Hepatocyte (in vitro differentiated cells): ENCODE data around the gene DNAJC1. TPM values are rescaled to one million over a fixed set of nuclear protein-coding genes. Genes with fewer than 3 reads are reported as not detected.
A peak's percentile ranks its signal among the peaks of the same experiment; 100 is the strongest.

Source experiments
- DNase-seq: peaks from one replicate; pipeline ENCODE4 v3.0.0-alpha.2; 2016; ENCODE audit warnings: low spot score
- H2AFZ ChIP-seq: fragments of 200-600 bp; sonication (generic); 2 replicates; pipeline ENCODE4 v1.6.0; 2016; ENCODE audit warnings: antibody characterized with exemption, mild to moderate bottlenecking
- H3K27ac ChIP-seq: fragments of 200-600 bp; sonication (generic); 2 replicates; pipeline ENCODE4 v1.5.1; 2016; ENCODE audit warnings: mild to moderate bottlenecking
- H3K27me3 ChIP-seq: fragments of 200-600 bp; sonication (generic); 2 replicates; pipeline ENCODE4 v1.6.1; 2016
- H3K36me3 ChIP-seq: fragments of 200-600 bp; sonication (generic); replicated peaks from 2 replicates; pipeline ENCODE4 v1.5.1; 2016; ENCODE audit warnings: low read depth; ENCODE audit not compliant: insufficient read depth
- H3K4me1 ChIP-seq: fragments of 200-600 bp; sonication (generic); 2 replicates; pipeline ENCODE4 v1.5.1; 2016; ENCODE audit warnings: mild to moderate bottlenecking, moderate library complexity; ENCODE audit not compliant: insufficient read depth
- H3K4me2 ChIP-seq: fragments of 200-600 bp; sonication (generic); 2 replicates; pipeline ENCODE4 v1.6.0; 2016
- H3K4me3 ChIP-seq: fragments of 200-600 bp; sonication (generic); 2 replicates; pipeline ENCODE4 v1.5.1; 2016; ENCODE audit warnings: mild to moderate bottlenecking
- H3K79me2 ChIP-seq: fragments of 200-600 bp; sonication (generic); 2 replicates; pipeline ENCODE4 v1.6.0; 2017; ENCODE audit warnings: mild to moderate bottlenecking
- H3K9me2 ChIP-seq: fragments of 200-600 bp; sonication (generic); replicated peaks from 2 replicates; pipeline ENCODE4 v1.6.0; 2017; ENCODE audit warnings: mild to moderate bottlenecking; ENCODE audit not compliant: insufficient read depth
- H3K9me3 ChIP-seq: fragments of 200-600 bp; sonication (generic); 2 replicates; pipeline ENCODE4 v1.5.1; 2016; ENCODE audit warnings: low read depth, mild to moderate bottlenecking
- H4K20me1 ChIP-seq: fragments of 200-600 bp; sonication (generic); 2 replicates; pipeline ENCODE4 v1.6.0; 2016; ENCODE audit warnings: mild to moderate bottlenecking; ENCODE audit not compliant: insufficient read depth, poor library complexity, severe bottlenecking
- EZH2 ChIP-seq: fragments of 200-600 bp; sonication (generic); IDR thresholded peaks from 2 replicates; pipeline ENCODE4 v1.6.1; 2016; ENCODE audit warnings: antibody characterized with exemption, mild to moderate bottlenecking, borderline replicate concordance
- EZH2phosphoT487 ChIP-seq: fragments of 200-600 bp; sonication (generic); IDR thresholded peaks from one replicate; pipeline ENCODE4 v1.6.1; 2018; ENCODE audit warnings: antibody characterized with exemption, mild to moderate bottlenecking, low read depth, moderate library complexity; ENCODE audit not compliant: unreplicated experiment, severe bottlenecking
- WGBS: methylation state at CpG from one replicate; pipeline ENCODE4 v1.1.6; 2016; ENCODE audit warnings: low lambda C conversion rate; ENCODE audit errors: missing lambda C conversion rate; 5-methylcytosine and 5-hydroxymethylcytosine counted together
- polyA plus RNA-seq: library from polyadenylated mRNA; unstranded; fragments of >200 nt; fragmentation: Nextera tagmentation; extraction: Ambion mirVana; gene quantifications from 2 replicates; pipeline ENCODE4 v1.2.1, GENCODE V29; 2016
- total RNA-seq: library from RNA; depleted of rRNA; stranded (reverse); fragments of >200 nt; gene quantifications from 2 replicates; pipeline ENCODE4 v1.2.3, GENCODE V29; 2014
- TF ChIP-seq, protein P1 (sequence below): fragments of 200-600 bp; sonication (generic); IDR thresholded peaks from 2 replicates; pipeline ENCODE4 v1.5.1; 2016; ENCODE audit warnings: antibody characterized with exemption, mild to moderate bottlenecking; ENCODE audit not compliant: poor library complexity

The DNAJC1 gene
- total and polyA plus RNA-seq, 2 experiments from 2014 or later, result 64.6 to 91.7 TPM

DNA sequence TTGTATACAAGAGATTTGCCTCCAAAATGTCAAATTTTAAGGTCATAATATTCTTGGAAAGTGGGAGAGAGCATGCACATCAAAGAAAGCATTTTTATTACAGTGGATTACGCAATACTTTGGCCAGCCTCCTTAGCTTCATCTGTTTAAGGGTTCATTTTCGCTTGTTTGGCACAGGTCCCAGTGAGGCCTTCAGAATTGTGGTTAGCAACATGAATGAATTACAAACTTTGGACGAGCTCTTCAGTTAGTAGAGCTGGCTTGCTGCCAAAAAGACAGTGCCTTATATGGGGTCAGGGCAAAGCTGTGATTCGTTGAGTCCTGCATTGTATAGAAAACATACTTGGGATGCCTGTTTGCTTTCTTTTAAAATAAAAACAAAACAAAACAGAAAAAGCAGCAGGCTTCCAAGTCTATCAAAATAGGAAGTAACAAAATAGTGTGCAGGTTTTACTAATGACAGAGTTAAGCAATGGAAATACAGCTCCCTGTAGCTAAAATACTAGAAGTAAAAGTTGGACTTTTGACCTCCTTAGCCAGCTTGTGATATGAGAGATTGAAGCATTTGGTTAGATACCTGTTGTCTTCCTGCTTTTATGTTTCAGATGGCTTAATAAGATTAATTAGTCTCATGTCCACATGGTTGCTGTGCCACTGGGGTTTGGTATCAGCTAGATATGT, 278.7 kb downstream of the DNAJC1 start:
- H4K20me1 ChIP-seq, result peaks cover 11% of the 10 kb centered on the region
- 12% methylated on average over 4 of the region's 4 CpGs for WGBS
- DNase-seq, result peak; percentile 95
- no peaks in the 10 kb centered on the region for H3K9me2 ChIP-seq
- H3K4me3 ChIP-seq, result no peak overlapping the region
- H3K9me3 ChIP-seq, result no peaks in the 10 kb centered on the region
- peaks cover 36% of the 10 kb centered on the region for H3K4me1 ChIP-seq
- TF ChIP-seq EZH2 (no peak), EZH2phosphoT487 (no peak)
- TF ChIP-seq, protein P1, sequence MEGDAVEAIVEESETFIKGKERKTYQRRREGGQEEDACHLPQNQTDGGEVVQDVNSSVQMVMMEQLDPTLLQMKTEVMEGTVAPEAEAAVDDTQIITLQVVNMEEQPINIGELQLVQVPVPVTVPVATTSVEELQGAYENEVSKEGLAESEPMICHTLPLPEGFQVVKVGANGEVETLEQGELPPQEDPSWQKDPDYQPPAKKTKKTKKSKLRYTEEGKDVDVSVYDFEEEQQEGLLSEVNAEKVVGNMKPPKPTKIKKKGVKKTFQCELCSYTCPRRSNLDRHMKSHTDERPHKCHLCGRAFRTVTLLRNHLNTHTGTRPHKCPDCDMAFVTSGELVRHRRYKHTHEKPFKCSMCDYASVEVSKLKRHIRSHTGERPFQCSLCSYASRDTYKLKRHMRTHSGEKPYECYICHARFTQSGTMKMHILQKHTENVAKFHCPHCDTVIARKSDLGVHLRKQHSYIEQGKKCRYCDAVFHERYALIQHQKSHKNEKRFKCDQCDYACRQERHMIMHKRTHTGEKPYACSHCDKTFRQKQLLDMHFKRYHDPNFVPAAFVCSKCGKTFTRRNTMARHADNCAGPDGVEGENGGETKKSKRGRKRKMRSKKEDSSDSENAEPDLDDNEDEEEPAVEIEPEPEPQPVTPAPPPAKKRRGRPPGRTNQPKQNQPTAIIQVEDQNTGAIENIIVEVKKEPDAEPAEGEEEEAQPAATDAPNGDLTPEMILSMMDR, result no peak
- no peak overlapping the region for H2AFZ ChIP-seq
- H3K4me2 ChIP-seq, result peak overlapping the region; percentile 30
- H3K27me3 ChIP-seq, result no peaks in the 10 kb centered on the region
- peaks cover 11% of the 10 kb centered on the region for H3K79me2 ChIP-seq
- H3K36me3 ChIP-seq, result no peaks in the 10 kb centered on the region
- peak overlapping the region; percentile 16 for H3K27ac ChIP-seq

DNA sequence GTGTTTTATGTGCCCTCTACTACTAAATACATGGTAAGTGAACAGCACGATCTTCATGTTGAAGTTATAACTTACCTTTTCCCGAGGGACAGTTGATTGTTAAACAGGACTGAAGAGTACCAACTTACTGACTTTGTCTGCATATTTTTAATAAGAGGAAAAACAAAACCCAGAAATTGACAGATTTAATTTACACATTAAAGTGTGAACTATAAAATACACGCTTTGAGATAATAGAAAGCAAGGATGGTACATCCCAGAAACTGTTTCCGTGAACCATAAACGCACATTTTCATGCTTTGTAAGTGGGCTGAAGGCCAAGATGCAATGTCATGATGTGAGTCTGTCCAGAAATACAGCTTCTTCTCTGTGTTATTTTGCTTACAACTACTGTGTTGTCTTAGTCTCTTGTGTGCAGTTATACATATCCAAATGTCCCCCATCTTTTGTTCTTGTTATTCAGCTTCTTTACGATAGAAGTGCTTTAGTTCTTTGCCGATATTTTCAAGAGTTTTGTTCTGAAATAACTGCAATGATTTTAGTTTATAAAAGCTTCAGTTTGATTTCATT, 279.4 kb downstream of the DNAJC1 start:
- H3K27ac ChIP-seq, result peak overlapping the region; percentile 16

DNA sequence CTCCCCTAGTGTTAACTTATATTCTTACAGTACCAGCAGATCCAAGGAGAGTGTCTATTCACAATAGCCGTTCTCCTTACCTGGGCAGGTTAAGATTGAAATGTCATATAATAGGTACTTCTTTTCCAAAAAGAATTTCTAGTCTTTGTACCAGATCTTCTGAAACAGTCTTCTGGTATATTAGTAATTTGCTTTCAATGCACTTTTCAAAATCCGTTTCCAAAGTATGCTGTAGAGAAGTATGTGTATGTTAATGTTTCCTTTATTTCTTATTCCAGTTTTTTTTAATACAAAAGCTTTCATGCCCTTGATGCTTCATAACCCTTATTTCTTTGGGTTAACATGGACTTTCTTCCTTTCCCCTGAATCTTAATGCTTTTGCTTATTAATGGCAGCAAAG, 281.3 kb downstream of the DNAJC1 start:
- Histone ChIP-seq H3K27ac (no peak overlapping the region), H3K9me3 (no peaks in the 10 kb centered on the region), H3K4me3 (no peak overlapping the region), H3K36me3 (no peaks in the 10 kb centered on the region), H3K4me1 (peaks cover 25% of the 10 kb centered on the region), H3K9me2 (no peaks in the 10 kb centered on the region), H3K79me2 (peaks cover 6% of the 10 kb centered on the region), H4K20me1 (peaks cover 14% of the 10 kb centered on the region), H3K4me2 (no peak overlapping the region), H3K27me3 (no peaks in the 10 kb centered on the region), H2AFZ (no peak overlapping the region)
- TF ChIP-seq EZH2 (no peak), EZH2phosphoT487 (no peak)
- TF ChIP-seq, protein P1, result no peak
- 93% methylated on average over 2 of the region's 2 CpGs for WGBS
- no peak for DNase-seq

More for the DNA sequence above, 279.4 kb downstream of the DNAJC1 start:
- H3K79me2 ChIP-seq, result peaks cover 9% of the 10 kb centered on the region
- DNase-seq, result no peak
- WGBS, result 53% methylated on average over 7 of the region's 7 CpGs
- H3K27me3 ChIP-seq, result no peaks in the 10 kb centered on the region
- no peak overlapping the region for H3K4me3 ChIP-seq
- H3K9me2 ChIP-seq, result no peaks in the 10 kb centered on the region
- peaks cover 36% of the 10 kb centered on the region for H3K4me1 ChIP-seq
- H3K36me3 ChIP-seq, result no peaks in the 10 kb centered on the region
- H4K20me1 ChIP-seq, result peaks cover 14% of the 10 kb centered on the region
- no peaks in the 10 kb centered on the region for H3K9me3 ChIP-seq
- TF ChIP-seq, protein P1, result no peak
- TF ChIP-seq EZH2 (no peak), EZH2phosphoT487 (no peak)
- peak overlapping the region; percentile 18 for H3K4me2 ChIP-seq
- no peak overlapping the region for H2AFZ ChIP-seq
